ENCODE results near the gene CAPN6.

CAPN6 gene

DNA sequence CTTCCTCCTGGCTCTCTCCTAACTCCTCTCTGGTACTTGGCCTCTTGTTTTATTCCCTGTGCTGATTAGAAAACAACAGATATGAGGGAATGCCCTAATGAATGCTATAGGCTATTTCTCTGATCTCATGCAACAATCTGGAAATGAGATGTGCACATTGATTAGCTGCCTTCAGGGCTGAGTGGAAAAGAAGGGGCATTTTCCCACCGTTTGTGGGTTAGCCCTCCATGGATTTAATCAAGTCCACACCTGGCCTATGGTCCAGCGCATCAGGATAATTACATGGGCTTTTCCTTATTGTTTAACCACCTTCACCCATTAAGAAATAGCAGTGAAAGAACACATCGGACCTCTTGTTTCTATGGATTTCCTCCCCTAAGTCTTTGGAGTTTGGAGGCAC, 70.0 kb downstream of the CAPN6 start:
- no peak for DNase-seq (ENCODE audit: low spot score)

GRCh38 chrX:111199505-111199904, 70.8 kb downstream of the CAPN6 start:
- no peak for DNase-seq (ENCODE audit: low spot score)
